Osteoblast (primary cell): ENCODE results near the gene PHF2. TPM values are rescaled to one million over a fixed set of nuclear protein-coding genes. Genes with fewer than 3 reads are reported as not detected.

Source experiments
- DNase-seq: peaks from one replicate; pipeline ENCODE4 v3.0.0; 2011; ENCODE audit warnings: low spot score, mixed read lengths; ENCODE audit not compliant: insufficient read length; ENCODE audit errors: missing footprints
- H2AFZ ChIP-seq: 2 replicates; pipeline ENCODE4 v1.6.0; 2011; ENCODE audit warnings: mild to moderate bottlenecking, low read length
- H3K27ac ChIP-seq: 2 replicates; pipeline ENCODE4 v1.5.1; 2011; ENCODE audit warnings: mild to moderate bottlenecking, low read depth, low read length, moderate library complexity
- H3K27me3 ChIP-seq: 2 replicates; pipeline ENCODE4 v1.6.0; 2012; ENCODE audit warnings: mild to moderate bottlenecking, control low read depth, inconsistent platforms, low read length, moderate library complexity; ENCODE audit not compliant: insufficient read depth
- H3K36me3 ChIP-seq: 2 replicates; pipeline ENCODE4 v1.5.1; 2011; ENCODE audit warnings: mild to moderate bottlenecking, low read length, control low read depth, moderate library complexity; ENCODE audit not compliant: insufficient read depth
- H3K4me1 ChIP-seq: 2 replicates; pipeline ENCODE4 v1.5.1; 2011; ENCODE audit warnings: mild to moderate bottlenecking, low read length, control low read depth, moderate library complexity; ENCODE audit not compliant: insufficient read depth
- H3K4me2 ChIP-seq: 2 replicates; pipeline ENCODE4 v1.6.0; 2011; ENCODE audit warnings: mild to moderate bottlenecking, low read length; ENCODE audit not compliant: insufficient read depth
- H3K4me3 ChIP-seq: fragments of 200-600 bp; sonication (generic); 3 replicates; pipeline ENCODE4 v1.5.1; 2012; ENCODE audit warnings: mild to moderate bottlenecking, low read length, inconsistent platforms; ENCODE audit not compliant: insufficient read depth
- H3K79me2 ChIP-seq: 2 replicates; pipeline ENCODE4 v1.6.0; 2012; ENCODE audit warnings: mild to moderate bottlenecking, low read length, control low read depth, inconsistent platforms; ENCODE audit not compliant: insufficient read depth
- H3K9me3 ChIP-seq: 2 replicates; pipeline ENCODE4 v1.5.1; 2011; ENCODE audit warnings: low read depth, low read length, control low read depth
- H4K20me1 ChIP-seq: 2 replicates; pipeline ENCODE4 v1.6.0; 2012; ENCODE audit warnings: mild to moderate bottlenecking, low read length, control low read depth; ENCODE audit not compliant: insufficient read depth
- total RNA-seq: library from RNA; depleted of rRNA; stranded (reverse); fragments of >200 nt; gene quantifications from 2 replicates; pipeline ENCODE4 v1.2.3, GENCODE V29; 2012
- TF ChIP-seq, protein P1 (sequence below): IDR thresholded peaks from 2 replicates; pipeline ENCODE4 v1.5.1; 2011; ENCODE audit warnings: mild to moderate bottlenecking, low read depth, low read length, moderate library complexity; ENCODE audit errors: extremely low read depth

The PHF2 gene
- total RNA-seq, 1 donor: 14.8 TPM

GRCh38 chr9:93572636-93573515, 3.5 kb upstream of the PHF2 start:
- H3K4me2 ChIP-seq: no peak overlapping the region
- DNase-seq: no peak
- TF ChIP-seq, protein P1, sequence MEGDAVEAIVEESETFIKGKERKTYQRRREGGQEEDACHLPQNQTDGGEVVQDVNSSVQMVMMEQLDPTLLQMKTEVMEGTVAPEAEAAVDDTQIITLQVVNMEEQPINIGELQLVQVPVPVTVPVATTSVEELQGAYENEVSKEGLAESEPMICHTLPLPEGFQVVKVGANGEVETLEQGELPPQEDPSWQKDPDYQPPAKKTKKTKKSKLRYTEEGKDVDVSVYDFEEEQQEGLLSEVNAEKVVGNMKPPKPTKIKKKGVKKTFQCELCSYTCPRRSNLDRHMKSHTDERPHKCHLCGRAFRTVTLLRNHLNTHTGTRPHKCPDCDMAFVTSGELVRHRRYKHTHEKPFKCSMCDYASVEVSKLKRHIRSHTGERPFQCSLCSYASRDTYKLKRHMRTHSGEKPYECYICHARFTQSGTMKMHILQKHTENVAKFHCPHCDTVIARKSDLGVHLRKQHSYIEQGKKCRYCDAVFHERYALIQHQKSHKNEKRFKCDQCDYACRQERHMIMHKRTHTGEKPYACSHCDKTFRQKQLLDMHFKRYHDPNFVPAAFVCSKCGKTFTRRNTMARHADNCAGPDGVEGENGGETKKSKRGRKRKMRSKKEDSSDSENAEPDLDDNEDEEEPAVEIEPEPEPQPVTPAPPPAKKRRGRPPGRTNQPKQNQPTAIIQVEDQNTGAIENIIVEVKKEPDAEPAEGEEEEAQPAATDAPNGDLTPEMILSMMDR: no peak
- no peak overlapping the region for H3K4me3 ChIP-seq
- no peak overlapping the region for H3K27ac ChIP-seq
- no peaks in the 10 kb centered on the region for H3K27me3 ChIP-seq
- no peaks in the 10 kb centered on the region for H3K36me3 ChIP-seq
- H3K4me1 ChIP-seq: peaks cover 14% of the 10 kb centered on the region
- H3K9me3 ChIP-seq: no peaks in the 10 kb centered on the region
- H2AFZ ChIP-seq: no peak overlapping the region
- H4K20me1 ChIP-seq: peaks cover 2% of the 10 kb centered on the region
- peaks cover 20% of the 10 kb centered on the region for H3K79me2 ChIP-seq

GRCh38 chr9:93573516-93573828, 2.9 kb upstream of the PHF2 start:
- Histone ChIP-seq H3K36me3 (no peaks in the 10 kb centered on the region), H3K4me1 (peaks cover 16% of the 10 kb centered on the region), H3K4me2 (no peak overlapping the region), H3K27ac (no peak overlapping the region), H3K9me3 (no peaks in the 10 kb centered on the region), H4K20me1 (peaks cover 7% of the 10 kb centered on the region), H3K79me2 (peaks cover 26% of the 10 kb centered on the region), H3K27me3 (no peaks in the 10 kb centered on the region), H2AFZ (no peak overlapping the region), H3K4me3 (no peak overlapping the region)
- TF ChIP-seq, protein P1: no peak
- no peak for DNase-seq

- Histone ChIP-seq H3K4me2 (no peak overlapping the region), H4K20me1 (peaks cover 13% of the 10 kb centered on the region), H2AFZ (no peak overlapping the region), H3K27ac (no peak overlapping the region), H3K36me3 (no peaks in the 10 kb centered on the region), H3K79me2 (peaks cover 34% of the 10 kb centered on the region), H3K4me1 (peaks cover 16% of the 10 kb centered on the region), H3K27me3 (no peaks in the 10 kb centered on the region), H3K9me3 (no peaks in the 10 kb centered on the region), H3K4me3 (no peak overlapping the region)
- DNase-seq: peak; percentile 56
- TF ChIP-seq, protein P1: no peak
These were observed 2.1 kb upstream of the PHF2 start for GRCh38 chr9:93574091-93574899.
